Non-pigmented ciliary epithelial cell (primary cell): ENCODE results near the gene ACOT11.
"Not testable (repeated sequence)": the region's sequence is repeated elsewhere in the genome, so short reads cannot be mapped to it uniquely, and the experiment has no call there.

ENCODE experiments used
- DNase-seq: peaks from one replicate; pipeline ENCODE4 v3.0.0-alpha.2; 2010; ENCODE audit warnings: low read depth

ACOT11 gene

GRCh38 chr1:54547601-54548388, at the start of gene ACOT11:
Gene ACOT11 (plus strand): TSS chr1:54548228. CDS start chr1:54548310, 82 bp downstream.
- no peak for DNase-seq

DNA sequence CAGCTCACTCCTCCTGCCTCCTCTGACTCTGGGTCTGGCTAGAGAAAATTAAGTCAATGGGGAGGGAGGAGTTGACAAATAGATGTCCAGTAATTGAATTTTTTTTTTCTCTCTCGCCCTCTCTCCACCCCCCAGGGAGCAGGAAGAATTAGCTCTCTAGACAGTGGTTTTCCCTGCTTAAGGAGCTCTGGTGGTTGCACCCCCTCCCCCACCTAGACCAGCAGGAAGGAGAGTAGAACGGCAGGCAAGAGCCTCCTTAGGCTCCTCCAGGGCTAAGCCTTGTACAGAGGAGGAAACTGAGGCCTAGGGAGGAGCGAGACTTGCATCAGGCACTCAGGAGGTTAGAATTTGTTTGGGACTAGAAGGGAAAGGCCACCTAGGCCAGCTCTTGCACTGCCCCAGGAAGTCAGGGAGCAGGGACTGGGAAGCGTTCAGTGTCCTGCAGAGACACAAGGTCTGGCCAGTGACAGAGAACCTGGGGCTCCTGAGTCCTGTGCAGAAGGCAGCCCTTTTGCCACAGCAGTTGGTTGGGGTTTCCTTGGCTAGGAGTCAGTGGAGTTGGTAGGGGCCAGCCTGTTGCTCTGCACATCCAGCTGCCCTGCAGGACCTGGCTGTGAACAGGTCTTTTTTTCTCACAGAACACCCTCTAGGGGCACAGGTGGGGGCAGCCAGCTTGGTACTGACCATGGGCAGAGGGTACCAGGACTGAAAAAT, 49.5 kb upstream of the ACOT11 start:
- no peak for DNase-seq

GRCh38 chr1:54499097-54499359, 49.0 kb upstream of the ACOT11 start:
- no peak for DNase-seq

GRCh38 chr1:54499360-54500106, 48.5 kb upstream of the ACOT11 start:
- DNase-seq = no peak

DNA sequence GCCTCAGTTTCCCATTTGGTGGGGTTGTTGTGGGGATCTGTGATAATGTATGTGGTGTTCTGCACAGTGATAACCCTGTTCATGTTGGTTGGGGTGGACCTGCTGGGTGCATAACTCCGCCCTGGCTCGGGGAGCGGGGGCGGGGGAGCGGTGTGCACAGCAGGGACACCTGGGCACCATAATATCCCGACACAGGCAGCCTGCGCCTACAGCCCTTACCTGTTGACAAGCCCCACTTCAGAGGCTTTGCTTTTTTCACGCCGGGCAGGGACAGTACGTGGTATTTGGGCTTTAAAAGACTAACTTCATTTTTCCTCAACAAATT, 48.0 kb upstream of the ACOT11 start:
- no peak for DNase-seq

DNA sequence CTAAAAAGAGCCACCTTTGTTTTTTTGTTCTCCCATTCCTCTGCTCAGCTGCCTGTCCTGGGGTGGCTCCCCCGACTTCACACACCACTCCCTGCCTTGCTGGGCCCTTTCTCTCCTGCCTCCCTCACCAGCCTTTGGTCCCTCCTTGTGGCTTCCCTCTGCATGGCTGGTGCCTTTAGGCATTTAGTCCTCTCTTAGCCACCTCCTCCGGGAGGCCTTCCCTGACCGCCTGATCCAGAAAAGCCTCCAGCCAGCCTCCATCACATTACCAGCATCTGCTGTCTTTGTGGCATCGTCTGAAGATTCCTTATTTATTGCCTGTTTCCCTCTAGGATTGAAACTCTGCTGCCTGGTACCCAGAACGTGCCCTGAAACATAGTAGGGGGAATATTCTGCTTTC, 46.2 kb upstream of the ACOT11 start:
- no peak for DNase-seq

- DNase-seq = no peak
Observed at GRCh38 chr1:54502342-54502741, 45.7 kb upstream of the ACOT11 start.

GRCh38 chr1:54506594-54506993, 41.4 kb upstream of the ACOT11 start:
- DNase-seq = no peak

- DNase-seq = no peak
Observed at GRCh38 chr1:54507033-54507870, 40.8 kb upstream of the ACOT11 start.

DNA sequence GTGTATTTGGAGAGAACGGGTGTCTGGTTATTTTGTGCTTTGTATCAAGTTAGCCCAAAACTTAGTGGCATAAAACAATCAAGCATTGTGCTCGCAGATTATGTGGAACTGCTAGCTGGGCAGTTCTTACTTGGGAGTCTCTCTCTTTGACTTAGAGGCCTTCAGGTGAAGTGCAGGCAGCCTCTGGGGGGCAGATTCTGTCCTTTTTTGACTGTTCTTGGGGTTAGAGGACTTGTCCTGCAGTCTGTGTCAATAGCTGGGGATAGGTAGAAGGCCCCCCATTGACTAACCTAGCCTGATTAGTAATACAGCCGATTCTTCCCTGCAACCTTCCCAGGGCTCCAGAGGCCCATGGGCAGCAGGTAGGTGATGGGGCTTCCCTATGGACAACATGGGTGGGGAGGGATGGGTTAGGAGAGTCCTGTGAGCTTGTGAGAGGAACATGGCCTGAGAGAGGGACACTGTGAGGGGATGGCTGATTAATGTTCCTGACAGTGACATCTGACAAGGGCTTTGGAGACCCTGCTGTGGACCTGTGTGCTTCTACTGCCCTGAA, 37.2 kb upstream of the ACOT11 start:
- no peak for DNase-seq

DNA sequence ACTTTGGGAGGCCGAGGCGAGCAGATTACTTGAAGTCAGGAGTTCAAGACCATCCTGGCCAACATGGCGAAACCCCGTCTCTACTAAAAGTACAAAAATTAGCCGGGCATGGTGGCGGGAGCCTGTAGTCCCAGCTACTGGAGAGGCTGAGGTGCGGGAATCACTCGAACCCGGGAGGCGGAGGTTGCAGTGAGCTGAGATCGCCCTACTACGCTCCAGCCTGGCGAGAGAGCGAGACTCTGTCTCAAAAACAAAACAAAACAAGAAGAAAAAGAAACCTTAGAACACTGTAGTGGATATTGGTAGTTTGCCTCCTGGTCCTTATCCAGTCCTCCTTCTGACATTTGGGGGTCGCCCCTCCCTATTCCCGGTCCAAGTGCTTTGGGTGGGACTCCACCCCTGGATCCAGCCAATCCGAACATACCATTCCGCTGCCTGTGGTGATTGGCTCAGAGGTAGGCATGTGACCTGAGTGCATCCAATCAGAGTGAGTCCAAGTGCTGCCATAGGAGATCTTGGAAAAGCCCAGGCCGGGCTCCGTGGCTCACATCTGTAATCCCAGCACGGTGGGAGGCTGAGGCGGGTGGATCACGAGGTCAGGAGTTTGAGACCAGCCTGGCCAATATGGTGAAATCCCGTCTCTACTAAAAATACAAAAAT, 34.0 kb upstream of the ACOT11 start:
- not testable (repeated sequence) for DNase-seq

DNA sequence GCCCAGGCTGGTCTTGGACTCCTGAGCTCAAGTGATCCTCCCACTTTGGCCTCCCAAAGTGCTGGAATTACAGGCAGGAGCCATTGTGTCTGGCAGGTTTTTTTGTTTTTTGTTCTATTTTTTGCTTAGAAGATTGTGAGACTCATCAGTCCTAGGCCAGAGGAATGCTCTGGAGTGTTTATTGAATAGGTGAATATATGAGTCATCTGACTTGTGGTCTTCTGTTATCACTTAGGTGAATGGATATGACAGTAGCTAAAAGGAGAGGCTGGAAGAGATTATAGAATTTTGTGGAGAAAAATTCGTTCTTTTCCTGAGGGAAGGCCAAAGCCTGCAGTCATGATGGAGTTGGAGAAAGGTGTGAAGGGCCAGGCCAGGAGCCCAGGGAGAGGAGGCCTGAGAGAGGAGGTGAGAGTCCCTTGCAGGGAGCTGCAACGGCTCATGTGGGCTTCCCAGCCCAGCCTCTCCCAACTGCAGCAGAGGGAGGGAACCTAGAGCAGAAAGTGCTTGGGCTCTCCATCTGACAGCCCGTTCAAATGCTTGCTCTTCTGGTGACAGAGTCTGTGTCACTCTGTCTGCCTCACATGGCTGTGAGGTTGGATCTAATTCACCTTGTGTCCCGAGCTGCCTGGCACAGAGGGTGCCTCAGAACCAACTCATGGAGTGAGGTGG, 31.6 kb upstream of the ACOT11 start:
- DNase-seq = no peak

DNA sequence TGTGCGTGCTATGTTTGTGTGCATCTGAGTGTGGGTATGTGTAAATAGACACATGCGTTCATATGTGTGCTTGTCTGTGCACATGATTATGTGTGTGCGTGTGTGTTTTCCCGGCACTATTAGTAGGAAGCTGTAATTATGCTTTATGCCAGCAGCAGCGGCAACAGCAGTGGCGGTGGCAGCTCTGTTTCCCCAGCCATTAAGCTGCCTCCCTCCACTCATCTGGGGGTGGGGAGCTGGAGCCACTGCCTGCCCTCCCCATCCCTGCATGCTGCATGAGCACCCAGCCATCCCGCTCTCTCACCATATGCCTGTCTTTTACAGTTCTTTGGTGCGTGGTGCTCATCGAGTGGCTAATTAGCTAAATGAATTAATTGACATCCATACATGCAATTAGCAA, 30.5 kb upstream of the ACOT11 start:
- no peak for DNase-seq

DNA sequence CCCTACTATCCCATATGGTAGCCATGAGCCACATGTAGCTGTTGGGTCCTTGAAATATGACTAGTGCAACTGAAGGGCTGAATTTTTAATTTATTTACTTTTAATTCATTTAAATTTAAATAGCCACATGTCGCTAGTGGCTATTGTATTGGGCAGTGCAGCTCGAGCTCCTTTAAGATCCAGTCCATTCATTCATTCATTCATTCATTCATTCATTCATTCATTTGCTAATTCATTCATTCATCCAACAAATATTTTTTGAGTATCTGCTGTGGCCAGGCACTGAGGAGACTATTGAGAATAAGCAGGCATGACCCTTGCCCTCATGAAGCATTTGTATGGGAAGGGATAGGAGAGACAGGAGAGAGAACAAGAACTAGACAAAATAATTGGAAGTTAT, 29.5 kb upstream of the ACOT11 start:
- no peak for DNase-seq

DNA sequence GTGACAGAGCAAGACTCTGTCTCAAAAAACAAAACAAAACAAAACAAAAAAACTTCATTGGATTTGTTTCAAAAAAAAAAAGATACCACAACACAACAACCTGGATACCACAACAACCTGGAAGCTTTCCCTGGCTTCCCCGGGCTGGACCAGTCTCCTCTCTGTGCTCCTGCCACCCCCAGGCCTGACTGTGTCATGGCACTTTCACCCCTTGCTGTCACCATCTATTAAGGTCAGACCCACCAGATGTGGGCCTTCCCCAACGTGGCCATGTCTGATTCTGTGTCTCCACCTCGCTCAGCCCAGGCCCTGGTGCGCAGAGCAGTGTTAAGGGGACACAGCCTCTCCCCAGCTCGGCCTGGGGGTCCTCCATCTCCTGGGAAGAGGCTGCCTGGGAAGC, 28.3 kb upstream of the ACOT11 start:
- DNase-seq = no peak

DNA sequence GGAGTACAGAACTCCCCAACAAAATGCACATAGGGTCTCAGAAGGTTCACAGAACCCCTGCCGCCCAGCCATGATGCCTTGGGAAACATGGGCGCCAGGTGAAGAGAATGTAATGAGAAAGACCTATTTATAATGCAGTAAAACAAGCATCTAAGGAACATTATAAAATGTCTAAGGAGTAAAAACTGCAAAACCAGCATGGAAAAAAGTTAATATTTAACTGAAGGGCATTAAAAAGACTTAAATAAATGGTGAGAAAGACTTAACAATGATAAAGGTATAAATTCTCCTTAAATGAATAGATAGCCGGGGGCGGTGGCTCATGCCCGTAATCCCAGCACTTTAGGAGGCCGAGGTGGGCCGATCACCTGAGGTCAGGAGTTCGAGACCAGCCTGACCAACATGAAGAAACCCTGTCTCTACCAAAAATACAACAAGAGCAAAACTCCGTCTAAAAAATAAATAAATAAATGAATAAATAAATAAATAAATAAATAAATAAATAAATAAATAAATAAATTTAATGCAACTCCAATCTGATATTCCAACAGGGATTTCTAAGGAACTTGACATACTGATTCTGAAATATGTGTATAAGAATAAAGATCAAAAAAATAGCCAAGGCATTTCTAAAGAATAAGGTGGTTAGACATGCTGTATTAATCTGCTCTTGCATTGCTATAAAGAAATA, 27.3 kb upstream of the ACOT11 start:
- DNase-seq = no peak

DNA sequence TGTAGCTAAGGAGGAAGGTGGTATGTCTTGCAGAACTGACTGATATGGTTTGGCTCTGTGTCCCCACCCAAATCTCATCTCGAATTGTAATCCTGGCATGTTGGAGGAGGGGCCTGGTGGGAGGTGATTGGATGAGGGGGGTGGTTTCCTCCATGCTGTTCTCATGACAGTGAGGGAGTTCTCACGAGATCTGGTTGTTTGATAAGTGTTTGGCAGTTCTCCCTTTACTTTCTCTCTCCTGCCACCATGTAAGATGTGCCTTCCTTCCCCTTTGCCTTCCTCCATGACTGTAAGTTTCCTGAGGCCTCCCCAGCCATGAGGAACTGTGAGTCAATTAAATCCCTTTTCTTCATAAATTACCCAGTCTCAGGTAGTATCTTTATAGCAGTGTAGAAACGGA, 21.5 kb upstream of the ACOT11 start:
- not testable (repeated sequence) for DNase-seq

- no peak for DNase-seq
Observed at GRCh38 chr1:54528613-54529012, 19.4 kb upstream of the ACOT11 start.

DNA sequence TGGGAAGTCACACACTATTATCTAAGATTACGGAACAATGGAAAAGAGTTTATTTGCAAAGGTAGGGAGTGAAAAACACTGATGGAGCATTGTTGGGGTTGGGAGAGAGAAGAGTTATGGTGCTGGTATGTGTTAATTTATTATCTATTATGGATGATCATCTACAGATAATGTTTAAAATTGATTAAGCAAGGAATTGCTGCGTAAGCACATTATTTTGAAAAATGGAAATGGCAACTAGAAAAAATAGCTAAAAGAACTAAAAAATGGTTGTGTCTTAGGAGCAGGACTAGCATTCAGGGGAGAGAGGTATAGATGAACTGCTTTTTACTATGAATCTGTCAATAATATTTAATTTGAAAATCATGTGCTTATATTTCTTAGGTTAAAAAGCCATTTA, 16.0 kb upstream of the ACOT11 start:
- no peak for DNase-seq

- not testable (repeated sequence) for DNase-seq
Observed at GRCh38 chr1:54536656-54537055, 11.4 kb upstream of the ACOT11 start.
